ELF-1 (cell line): Measurements from ENCODE around the gene GNG12.
"Not testable (repeated sequence)": the region's sequence is repeated elsewhere in the genome, so short reads cannot be mapped to it uniquely, and the experiment has no call there.

Experiments
- DNase-seq: peaks from one replicate; pipeline ENCODE4 v3.0.0-alpha.2; 2016; ENCODE audit warnings: low read depth, low spot score

GNG12 gene

GRCh38 chr1:67683766-67684525, 149.3 kb downstream of the GNG12 start:
- DNase-seq: no peak

GRCh38 chr1:67683316-67683715, 150.0 kb downstream of the GNG12 start:
- no peak for DNase-seq

GRCh38 chr1:67682659-67683197, 150.5 kb downstream of the GNG12 start:
- DNase-seq: no peak

DNA sequence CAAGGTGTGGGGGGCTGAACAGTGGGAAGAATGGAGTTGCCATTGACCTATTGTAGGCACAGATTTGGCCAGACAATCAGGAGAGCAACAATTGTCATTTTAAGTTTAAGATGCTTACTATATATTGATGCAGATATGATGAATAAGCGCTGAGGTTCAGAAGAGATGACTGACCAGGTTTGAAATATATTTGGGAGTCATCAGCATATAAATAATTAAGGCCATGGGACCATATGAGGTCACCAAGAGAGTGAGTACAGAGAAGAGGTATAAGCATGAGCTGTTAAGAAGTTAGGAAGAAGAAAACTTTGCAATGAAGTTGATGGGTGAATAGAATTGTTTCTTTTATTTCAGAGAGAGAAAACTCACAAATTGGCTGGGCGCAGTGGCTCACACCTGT, 152.8 kb downstream of the GNG12 start:
- no peak for DNase-seq

- no peak for DNase-seq
These were observed 153.6 kb downstream of the GNG12 start for GRCh38 chr1:67679691-67680090.

DNA sequence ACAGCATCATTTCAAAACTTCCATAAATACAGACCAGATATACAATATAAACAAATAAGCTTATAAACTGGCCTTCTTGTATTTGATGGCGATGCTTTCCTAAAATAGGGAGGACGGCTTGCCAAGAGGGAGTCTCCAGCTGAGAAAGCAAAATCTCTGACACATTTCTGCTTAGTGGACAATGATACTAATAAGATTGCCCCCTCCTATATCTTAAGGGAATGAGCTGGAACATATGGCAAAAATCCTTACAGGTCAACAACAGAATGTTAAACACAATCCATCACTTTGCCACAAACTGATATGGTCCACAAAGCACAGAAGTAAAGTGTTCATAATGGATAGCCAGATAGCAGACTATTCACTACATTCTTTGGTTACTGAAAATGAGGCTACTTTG, 155.3 kb downstream of the GNG12 start:
- DNase-seq: no peak

- DNase-seq: no peak
These were observed 155.9 kb downstream of the GNG12 start for GRCh38 chr1:67677408-67677807.

- DNase-seq: no peak
These were observed 156.3 kb downstream of the GNG12 start for GRCh38 chr1:67676946-67677345.

GRCh38 chr1:67676287-67676686, 157.0 kb downstream of the GNG12 start:
- no peak for DNase-seq

GRCh38 chr1:67675800-67676199, 157.5 kb downstream of the GNG12 start:
- DNase-seq: no peak

- no peak for DNase-seq
These were observed 158.8 kb downstream of the GNG12 start for GRCh38 chr1:67674260-67675011.

- no peak for DNase-seq
These were observed 159.6 kb downstream of the GNG12 start for GRCh38 chr1:67673468-67674201.

- no peak for DNase-seq
These were observed 160.9 kb downstream of the GNG12 start for GRCh38 chr1:67672260-67672803.

- DNase-seq: no peak
These were observed 164.6 kb downstream of the GNG12 start for GRCh38 chr1:67668660-67669059.

DNA sequence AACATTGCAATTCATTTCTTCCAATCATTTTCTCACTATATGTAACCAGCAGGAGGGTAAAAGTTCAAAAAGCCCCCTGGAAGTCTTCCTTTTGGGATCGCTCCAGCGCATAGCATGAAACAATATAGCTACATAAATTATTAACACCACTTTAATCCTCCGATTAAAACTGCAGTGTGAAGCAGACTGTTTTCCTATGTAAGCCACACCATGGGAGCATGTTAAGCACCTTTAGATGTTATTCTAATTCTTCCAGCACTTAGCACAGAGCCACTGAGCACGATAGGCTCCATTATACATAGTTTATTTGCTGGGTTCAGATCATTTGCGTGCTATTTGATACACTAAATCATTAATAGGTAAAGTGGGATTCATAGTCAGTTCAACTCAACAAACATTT, 166.6 kb downstream of the GNG12 start:
- no peak for DNase-seq

GRCh38 chr1:67665307-67665706, 168.0 kb downstream of the GNG12 start:
- DNase-seq: not testable (repeated sequence)

- DNase-seq: no peak
These were observed 169.2 kb downstream of the GNG12 start for GRCh38 chr1:67664048-67664447.

DNA sequence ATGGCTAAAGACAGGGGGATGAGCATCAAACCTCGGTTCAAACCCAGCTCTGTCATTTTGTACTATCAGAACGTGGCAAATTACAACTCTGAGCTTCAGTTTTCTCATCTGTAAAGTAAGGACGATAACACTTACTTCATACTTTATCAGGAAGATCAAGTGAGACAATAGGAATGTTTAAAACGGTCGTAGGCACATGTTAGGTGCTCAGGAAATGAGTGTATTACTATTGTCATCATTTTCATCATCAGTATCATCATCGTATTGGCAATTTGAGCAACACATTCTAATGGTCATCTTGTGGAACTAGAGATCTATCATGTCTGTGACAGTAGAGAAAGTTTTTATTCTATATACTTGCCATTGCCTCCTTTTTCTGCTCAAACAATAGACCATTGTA, 170.4 kb downstream of the GNG12 start:
- DNase-seq: no peak

DNA sequence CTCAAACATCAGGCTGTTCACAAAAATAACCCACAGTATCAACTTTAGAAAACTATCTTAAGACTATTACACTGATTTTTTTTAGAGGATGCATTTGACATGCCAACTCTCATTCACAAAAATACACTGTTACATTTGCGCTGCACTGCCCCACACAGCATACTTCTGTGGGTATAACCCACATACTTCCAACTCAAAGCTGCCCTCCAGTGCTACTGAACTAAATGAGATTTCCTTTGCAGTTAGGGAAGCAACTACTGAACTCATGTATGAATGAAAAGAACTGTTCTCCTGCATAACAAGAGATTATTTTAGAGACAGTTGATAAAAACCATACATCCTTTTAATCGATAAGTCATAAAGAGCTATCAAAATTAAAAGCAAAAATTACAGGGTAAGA, 174.0 kb downstream of the GNG12 start:
- DNase-seq: no peak

DNA sequence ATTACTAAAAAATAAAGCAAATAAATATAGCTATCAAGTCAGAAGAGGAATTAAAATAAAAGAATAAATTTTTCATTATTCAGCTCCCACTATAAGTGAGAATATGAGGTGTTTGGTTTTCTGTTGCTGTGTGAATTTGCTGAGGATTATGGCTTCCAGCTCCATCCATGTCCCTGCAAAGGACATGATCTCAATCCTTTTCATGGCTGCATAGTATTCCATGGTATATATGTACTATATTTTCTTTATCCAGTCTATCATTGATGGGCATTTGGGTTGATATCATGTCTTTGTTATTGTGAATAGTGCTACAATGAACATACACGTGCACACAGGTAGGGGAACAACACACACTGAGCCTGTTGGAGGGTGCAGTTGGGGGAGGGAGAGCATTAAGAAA, 176.1 kb downstream of the GNG12 start:
- DNase-seq: not testable (repeated sequence)

DNA sequence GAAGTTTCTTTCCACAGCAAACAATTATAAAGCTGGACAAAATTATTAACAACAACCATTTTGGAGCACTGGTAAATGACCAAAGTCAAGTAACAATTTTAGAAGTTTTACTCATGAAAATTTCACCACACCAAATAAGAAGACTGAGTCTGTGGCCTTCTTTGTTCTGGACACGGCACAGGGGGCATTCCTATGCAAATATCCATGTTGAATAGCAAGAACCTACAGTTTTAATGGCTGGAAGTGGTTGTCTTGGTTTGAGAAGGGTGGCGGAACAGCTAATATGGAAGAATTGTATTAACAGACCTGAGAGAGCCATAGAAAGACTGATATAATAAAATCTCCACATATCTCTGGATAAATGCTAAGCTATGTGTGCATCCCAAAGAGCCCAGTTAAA, 177.7 kb downstream of the GNG12 start:
- DNase-seq: no peak

GRCh38 chr1:67653304-67653703, 180.0 kb downstream of the GNG12 start:
- no peak for DNase-seq
